HepG2 (cell line): ENCODE results near the gene HNRNPC. TPM values are rescaled to one million over a fixed set of nuclear protein-coding genes. Genes with fewer than 3 reads are reported as not detected.

ENCODE experiments used
- ATAC-seq: fragments of 200-7000 bp; cut with Tn5 transposase; 3 replicates; pipeline ENCODE4 v1.9.1; 2020; ENCODE audit warnings: mild to moderate bottlenecking, moderate library complexity
- BruUV-seq: library from RNA; stranded (reverse); fragments of 400-500 nt; replicated peaks from 2 replicates; lab custom pipeline; 2021; lab: Mats Ljungman, UMichigan
- CTCF ChIA-PET: fragments of 300-600 bp; formaldehyde crosslinking; extraction: SDS; loops from one replicate; lab custom pipeline; 2021; ENCODE audit warnings: low total read pairs, inconsistent platforms, low intra/inter-chr PET ratio; lab: Yijun Ruan, JAX
- POLR2A ChIA-PET: fragments of 350-600 bp; sonication (Branson Sonifier 250); formaldehyde crosslinking; loops from one replicate; lab custom pipeline; 2020; ENCODE audit warnings: antibody characterized with exemption, inconsistent platforms; lab: Yijun Ruan, JAX
- DNase-seq: peaks from one replicate; pipeline ENCODE4 v3.0.0-alpha.2; 2015; ENCODE audit warnings: low spot score
- FAIRE-seq: peaks from 3 replicates; lab custom pipeline; 2011; peaks lifted over from hg19 to GRCh38; lab: Jason Lieb, UNC
- H2AFZ ChIP-seq: one replicate; pipeline ENCODE4 v1.6.1; 2011; ENCODE audit warnings: low read length, inconsistent platforms
- H3K27ac ChIP-seq: fragments of 300-600 bp; 3 replicates; pipeline ENCODE4 v1.8.0; 2011; ENCODE audit warnings: mixed run types, mild to moderate bottlenecking, mixed read lengths, low read length, inconsistent platforms; ENCODE audit not compliant: insufficient read depth; ENCODE audit errors: extremely low read length
- H3K27me3 ChIP-seq, 2 experiments: fragments of 200-600 bp in 1 of 2; 2 replicates in 1 of 2; 3 replicates in 1 of 2; pipeline versions ENCODE4 v1.6.0 to v1.8.0; 2011; ENCODE audit warnings: low read length in 2 of 2, mild to moderate bottlenecking in 2 of 2, moderate library complexity in 2 of 2, inconsistent platforms in 1 of 2; ENCODE audit not compliant: insufficient read depth in 2 of 2, control insufficient read depth in 1 of 2
- H3K36me3 ChIP-seq, 2 experiments: fragments of 200-600 bp in 1 of 2; replicated peaks in 1 of 2; 2 replicates in 1 of 2; 3 replicates in 1 of 2; pipeline versions ENCODE4 v1.5.1 to v1.8.0; 2011; ENCODE audit warnings: low read length in 2 of 2, inconsistent platforms in 1 of 2; ENCODE audit not compliant: insufficient read depth in 2 of 2, control insufficient read depth in 1 of 2
- H3K4me1 ChIP-seq: 2 replicates; pipeline ENCODE4 v1.5.1; 2012; ENCODE audit warnings: low read length, inconsistent platforms; ENCODE audit not compliant: insufficient read depth
- H3K4me2 ChIP-seq: 2 replicates; pipeline ENCODE4 v1.6.0; 2011; ENCODE audit warnings: low read depth, low read length, inconsistent platforms
- H3K4me3 ChIP-seq, 3 experiments: fragments of 200-600 bp in 1 of 3; sonication (generic), shearing (Covaris generic) in 1 of 3; replicated peaks in 1 of 3; 2 replicates each; pipeline ENCODE4 v1.5.1; 2011 to 2016; ENCODE audit warnings: low read length in 3 of 3, inconsistent platforms in 2 of 3, low read depth in 2 of 3, mild to moderate bottlenecking in 2 of 3, control low read depth in 1 of 3, mixed read lengths in 1 of 3; ENCODE audit not compliant: insufficient read depth in 1 of 3
- H3K79me2 ChIP-seq: one replicate; pipeline ENCODE4 v1.6.1; 2011; ENCODE audit warnings: low read length, inconsistent platforms; ENCODE audit not compliant: insufficient read depth
- H3K9ac ChIP-seq: 2 replicates; pipeline ENCODE4 v1.6.0; 2011; ENCODE audit warnings: mild to moderate bottlenecking, low read depth, low read length, inconsistent platforms; ENCODE audit not compliant: insufficient read depth
- H3K9me3 ChIP-seq: 2 replicates; pipeline ENCODE4 v1.5.1; 2012; ENCODE audit warnings: mild to moderate bottlenecking, low read length
- H4K20me1 ChIP-seq: 2 replicates; pipeline ENCODE4 v1.6.0; 2011; ENCODE audit warnings: inconsistent platforms, mild to moderate bottlenecking, low read length, moderate library complexity; ENCODE audit not compliant: insufficient read depth
- AHR ChIP-seq: IDR thresholded peaks from 2 replicates; pipeline ENCODE4 v1.6.1; 2018; ENCODE audit warnings: missing genetic modification reagents, missing compliant biosample characterization
- ARNT2 ChIP-seq: sonication (generic); formaldehyde crosslinking; IDR thresholded peaks from 2 replicates; pipeline ENCODE4 v1.8.0; 2022; ENCODE audit warnings: mild to moderate bottlenecking, low read depth, missing genetic modification reagents, moderate library complexity
- CAMTA2 ChIP-seq: sonication (generic); formaldehyde crosslinking; IDR thresholded peaks from 2 replicates; pipeline ENCODE4 v1.4.0; 2020; ENCODE audit warnings: mild to moderate bottlenecking, missing genetic modification reagents, borderline replicate concordance
- CREB1 ChIP-seq, 2 experiments: fragments of 450-650 bp in 1 of 2; IDR thresholded peaks; 2 replicates each; pipeline ENCODE4 v1.6.1; 2016 to 2017; ENCODE audit warnings: control low read depth in 1 of 2, mild to moderate bottlenecking in 1 of 2, missing compliant biosample characterization in 1 of 2, missing genetic modification characterization in 1 of 2
- MEIS2 ChIP-seq: sonication (generic); formaldehyde crosslinking; IDR thresholded peaks from 2 replicates; pipeline ENCODE4 v1.9.0; 2021; ENCODE audit warnings: mild to moderate bottlenecking, missing genetic modification reagents
- NFKBIZ ChIP-seq: IDR thresholded peaks from 2 replicates; pipeline ENCODE4 v1.6.1; 2018; ENCODE audit warnings: missing genetic modification reagents, missing compliant biosample characterization
- NR2C2 ChIP-seq: sonication (generic); formaldehyde crosslinking; IDR thresholded peaks from 2 replicates; pipeline ENCODE4 v1.4.0; 2020; ENCODE audit warnings: missing genetic modification reagents, mild to moderate bottlenecking, moderate library complexity, borderline replicate concordance
- POLR2A ChIP-seq, 2 experiments: IDR thresholded peaks; 2 replicates each; pipeline ENCODE4 v1.6.1; 2011; ENCODE audit warnings: low read depth in 2 of 2, low read length in 2 of 2, mild to moderate bottlenecking in 1 of 2, moderate library complexity in 1 of 2; ENCODE audit not compliant: insufficient read depth in 1 of 2
- POLR2AphosphoS5 ChIP-seq: IDR thresholded peaks from 2 replicates; pipeline ENCODE4 v1.6.1; 2012; ENCODE audit warnings: low read depth, low read length
- POLR2G ChIP-seq: fragments of 200-400 bp; formaldehyde crosslinking; IDR thresholded peaks from 2 replicates; pipeline ENCODE4 v1.6.1; 2018; ENCODE audit warnings: mild to moderate bottlenecking, low read depth, low read length, moderate library complexity
- RARG ChIP-seq: sonication (generic); formaldehyde crosslinking; IDR thresholded peaks from 2 replicates; pipeline ENCODE4 v1.4.0; 2020; ENCODE audit warnings: low read depth, mild to moderate bottlenecking, missing genetic modification reagents
- RBFOX2 ChIP-seq: fragments of 200-400 bp; formaldehyde crosslinking; IDR thresholded peaks from 2 replicates; pipeline ENCODE4 v1.6.1; 2017; ENCODE audit warnings: low read depth, mild to moderate bottlenecking, low read length
- SALL2 ChIP-seq: sonication (generic); formaldehyde crosslinking; IDR thresholded peaks from 2 replicates; pipeline ENCODE4 v1.8.1; 2023; ENCODE audit warnings: mild to moderate bottlenecking, missing genetic modification reagents, inconsistent platforms
- SIX1 ChIP-seq: sonication (generic); formaldehyde crosslinking; IDR thresholded peaks from 2 replicates; pipeline ENCODE4 v1.4.0; 2020; ENCODE audit warnings: missing genetic modification reagents, borderline replicate concordance
- SRF ChIP-seq: IDR thresholded peaks from 2 replicates; pipeline ENCODE4 v1.6.1; 2011; ENCODE audit warnings: mild to moderate bottlenecking, low read depth, low read length, moderate library complexity
- ZKSCAN8 ChIP-seq: IDR thresholded peaks from 2 replicates; pipeline ENCODE4 v1.6.1; 2016; ENCODE audit warnings: borderline replicate concordance, missing genetic modification reagents, missing compliant biosample characterization
- ZNF432 ChIP-seq: sonication (generic); formaldehyde crosslinking; IDR thresholded peaks from 2 replicates; pipeline ENCODE4 v1.5.0; 2020; ENCODE audit warnings: missing genetic modification reagents, mild to moderate bottlenecking, borderline replicate concordance
- ZNF446 ChIP-seq: sonication (generic); formaldehyde crosslinking; IDR thresholded peaks from 2 replicates; pipeline ENCODE4 v1.5.0; 2020; ENCODE audit warnings: mild to moderate bottlenecking, missing genetic modification reagents
- ZNF543 ChIP-seq: sonication (generic); formaldehyde crosslinking; IDR thresholded peaks from 2 replicates; pipeline ENCODE4 v1.4.0; 2020; ENCODE audit warnings: mild to moderate bottlenecking, missing genetic modification reagents
- ZSCAN29 ChIP-seq: sonication (generic); formaldehyde crosslinking; conservative IDR thresholded peaks from 2 replicates; pipeline ENCODE4 v1.4.0; 2020; ENCODE audit warnings: mild to moderate bottlenecking, missing genetic modification reagents
- ZSCAN30 ChIP-seq: sonication (generic); formaldehyde crosslinking; IDR thresholded peaks from 2 replicates; pipeline ENCODE4 v1.5.0; 2020; ENCODE audit warnings: mild to moderate bottlenecking, missing genetic modification reagents
- WGBS: methylation state at CpG from one replicate; pipeline ENCODE4 v1.1.6; 2017; ENCODE audit warnings: low lambda C conversion rate; 5-methylcytosine and 5-hydroxymethylcytosine counted together
- in situ Hi-C: cut with HindIII; loops from 2 replicates; pipeline ENCODE4 v1.10.0; 2017; ENCODE audit warnings: low pct_unique_long_range_greater_than_20kb; ENCODE audit not compliant: extremely low pct_ligation_motif_present
- intact Hi-C: fragments of 100-400 bp; cut with micrococcal nuclease; formaldehyde crosslinking; loops from one replicate; pipeline ENCODE4 v1.10.0; 2022; ENCODE audit not compliant: unreplicated experiment
- polyA plus RNA-seq, 8 experiments: library from polyadenylated mRNA; depleted of rRNA in 3 of 8; stranded (reverse) in 7 of 8; unstranded in 1 of 8; fragments of >200 nt; fragmentation: Illumina TruSeq in 4 of 8; extraction: Trizol in 4 of 8; gene quantifications; 2 replicates each; pipeline versions ENCODE4 v1.2.1 to v1.2.3, GENCODE V29; 2011 to 2016; ENCODE audit warnings: low read depth in 4 of 8, missing spikeins in 1 of 8, mixed read lengths in 1 of 8; ENCODE audit not compliant: insufficient read depth in 1 of 8
- total RNA-seq, 5 experiments: library from RNA; depleted of rRNA; stranded (reverse); fragments of >200 nt; fragmentation: Illumina TruSeq; extraction: Trizol; gene quantifications; 2 replicates each; pipeline ENCODE4 v1.2.3, GENCODE V29; 2016; ENCODE audit warnings: low read depth in 1 of 5
- TF ChIP-seq, protein P1 (sequence below): sonication (generic); formaldehyde crosslinking; IDR thresholded peaks from 2 replicates; pipeline ENCODE4 v1.8.1; 2023; ENCODE audit warnings: mild to moderate bottlenecking, missing genetic modification reagents
- TF ChIP-seq, protein P2 (sequence below): sonication (generic); formaldehyde crosslinking; IDR thresholded peaks from 2 replicates; pipeline ENCODE4 v1.5.0; 2020; ENCODE audit warnings: missing genetic modification reagents

Gene HNRNPC
- total and polyA plus RNA-seq, 2 of the 13 experiments (the other 11 are each of a cell fraction or from before 2014, with no cell fraction given) = 628 to 1,099 TPM

DNA sequence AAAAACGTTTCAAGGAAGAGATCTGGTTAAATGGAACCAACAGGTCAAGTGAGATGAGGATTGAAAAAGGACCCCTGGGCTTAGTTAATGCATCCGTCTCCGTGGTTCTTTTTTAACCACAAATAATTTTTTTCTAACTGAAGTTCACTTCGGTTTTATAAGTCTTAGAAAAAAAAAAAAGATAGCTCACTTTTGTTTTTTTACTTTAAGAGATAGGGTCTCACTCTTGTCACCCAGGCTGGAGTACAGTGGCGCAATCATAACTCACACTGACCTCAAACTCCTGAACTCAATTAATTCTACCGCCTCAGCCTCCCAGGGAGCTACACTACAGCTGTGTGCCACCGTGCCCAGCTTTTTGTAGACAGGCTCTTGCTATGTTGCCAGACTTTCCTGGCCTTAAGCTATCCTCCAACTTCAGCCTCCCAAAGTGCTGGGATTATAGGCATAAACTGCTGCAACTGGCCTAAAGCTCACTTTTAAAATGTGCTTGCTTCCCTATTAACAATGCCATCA is 11.8 kb downstream of the HNRNPC start:
- Histone ChIP-seq H4K20me1 (peaks cover 97% of the 10 kb centered on the region), H2AFZ (no peak overlapping the region), H3K27ac (peak overlapping the region; percentile 1), H3K79me2 (peaks cover 98% of the 10 kb centered on the region), H3K9me3 (no peaks in the 10 kb centered on the region), H3K4me1 (peaks cover 78% of the 10 kb centered on the region), H3K4me2 (peak overlapping the region; percentile 31), H3K4me3 (no peak overlapping the region), H3K36me3 (peaks cover 25 to 89% of the 10 kb centered on the region in 2 experiments), H3K9ac (no peak overlapping the region), H3K27me3 (no peaks in the 10 kb centered on the region)
- FAIRE-seq = no peak
- intact Hi-C loops (no loop called here), in situ Hi-C loops (no loop called here)
- no TSS peak for BruUV-seq
- ChIA-PET POLR2A (interaction anchor here (0.8 to 5.0 kb wide), 5 partner anchors 8 to 52 kb away, joined by 3 to 68 read pairs (median 11); no protein-coding TSS in a partner anchor), CTCF (no interaction called here)
- ATAC-seq = peak; percentile 36
- no peak for DNase-seq
- WGBS = 81% methylated on average over 7 of the region's 7 CpGs
- 0 out of 2 replicates have a peak, but pooled peaks have one; percentile 12 for TF ChIP-seq RARG (CRISPR knock-in tag)
- no peak for TF ChIP-seq NR2C2 (CRISPR knock-in tag)
- 0 out of 2 replicates have a peak, but pooled peaks have one; percentile 35 for TF ChIP-seq NFKBIZ (CRISPR knock-in tag)
- TF ChIP-seq RBFOX2 = peak; percentile 71
- TF ChIP-seq, protein P1, sequence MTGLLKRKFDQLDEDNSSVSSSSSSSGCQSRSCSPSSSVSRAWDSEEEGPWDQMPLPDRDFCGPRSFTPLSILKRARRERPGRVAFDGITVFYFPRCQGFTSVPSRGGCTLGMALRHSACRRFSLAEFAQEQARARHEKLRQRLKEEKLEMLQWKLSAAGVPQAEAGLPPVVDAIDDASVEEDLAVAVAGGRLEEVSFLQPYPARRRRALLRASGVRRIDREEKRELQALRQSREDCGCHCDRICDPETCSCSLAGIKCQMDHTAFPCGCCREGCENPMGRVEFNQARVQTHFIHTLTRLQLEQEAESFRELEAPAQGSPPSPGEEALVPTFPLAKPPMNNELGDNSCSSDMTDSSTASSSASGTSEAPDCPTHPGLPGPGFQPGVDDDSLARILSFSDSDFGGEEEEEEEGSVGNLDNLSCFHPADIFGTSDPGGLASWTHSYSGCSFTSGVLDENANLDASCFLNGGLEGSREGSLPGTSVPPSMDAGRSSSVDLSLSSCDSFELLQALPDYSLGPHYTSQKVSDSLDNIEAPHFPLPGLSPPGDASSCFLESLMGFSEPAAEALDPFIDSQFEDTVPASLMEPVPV = 0 out of 2 replicates have a peak, but pooled peaks have one; percentile 33
- TF ChIP-seq, protein P2, sequence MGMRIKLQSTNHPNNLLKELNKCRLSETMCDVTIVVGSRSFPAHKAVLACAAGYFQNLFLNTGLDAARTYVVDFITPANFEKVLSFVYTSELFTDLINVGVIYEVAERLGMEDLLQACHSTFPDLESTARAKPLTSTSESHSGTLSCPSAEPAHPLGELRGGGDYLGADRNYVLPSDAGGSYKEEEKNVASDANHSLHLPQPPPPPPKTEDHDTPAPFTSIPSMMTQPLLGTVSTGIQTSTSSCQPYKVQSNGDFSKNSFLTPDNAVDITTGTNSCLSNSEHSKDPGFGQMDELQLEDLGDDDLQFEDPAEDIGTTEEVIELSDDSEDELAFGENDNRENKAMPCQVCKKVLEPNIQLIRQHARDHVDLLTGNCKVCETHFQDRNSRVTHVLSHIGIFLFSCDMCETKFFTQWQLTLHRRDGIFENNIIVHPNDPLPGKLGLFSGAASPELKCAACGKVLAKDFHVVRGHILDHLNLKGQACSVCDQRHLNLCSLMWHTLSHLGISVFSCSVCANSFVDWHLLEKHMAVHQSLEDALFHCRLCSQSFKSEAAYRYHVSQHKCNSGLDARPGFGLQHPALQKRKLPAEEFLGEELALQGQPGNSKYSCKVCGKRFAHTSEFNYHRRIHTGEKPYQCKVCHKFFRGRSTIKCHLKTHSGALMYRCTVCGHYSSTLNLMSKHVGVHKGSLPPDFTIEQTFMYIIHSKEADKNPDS (CRISPR knock-in tag) = no peak
- peak; percentile 40; the same call in 1 of the 2 replicates for TF ChIP-seq POLR2AphosphoS5
- no peak for TF ChIP-seq SRF
- no peak for TF ChIP-seq ZNF446
- 0 out of 2 replicates have a peak, but pooled peaks have one; percentile 8 for TF ChIP-seq SIX1 (CRISPR knock-in tag)
- TF ChIP-seq SALL2 (CRISPR knock-in tag) = no peak
- no peak for TF ChIP-seq AHR (CRISPR knock-in tag)
- no peak for TF ChIP-seq ZSCAN29 (CRISPR knock-in tag)
- no peak for TF ChIP-seq CAMTA2
- TF ChIP-seq ZKSCAN8 (CRISPR knock-in tag) = no peak
- TF ChIP-seq ZNF543 (CRISPR knock-in tag) = no peak
- peak; percentile 59 for TF ChIP-seq ARNT2 (CRISPR knock-in tag)
- peak in 1 of 2 experiments; percentile 63; a peak in 2 of 4 replicates for TF ChIP-seq POLR2A (IDR thresholded peaks at IDR 0.05; ENCODE audit: insufficient read depth in 1 of 2, low read depth in 2 of 2, low read length in 2 of 2)
- no peak for TF ChIP-seq ZNF432 (CRISPR knock-in tag)
- TF ChIP-seq POLR2G = peak; percentile 45; the same call in 1 of the 2 replicates
- no peak for TF ChIP-seq MEIS2 (CRISPR knock-in tag)
- TF ChIP-seq ZSCAN30 (CRISPR knock-in tag) = no peak
- TF ChIP-seq CREB1 (IDR thresholded peaks at IDR 0.05) = no peak
- TF ChIP-seq CREB1 (CRISPR knock-in tag; IDR thresholded peaks at IDR 0.05) = no peak
